GM12865 (cell line): ENCODE results near the gene KLHL6.
"Not testable (repeated sequence)": the region's sequence is repeated elsewhere in the genome, so short reads cannot be mapped to it uniquely, and the experiment has no call there.

Source experiments
- DNase-seq: peaks from one replicate; pipeline ENCODE4 v3.0.0; 2010; ENCODE audit warnings: low read depth
- H3K4me3 ChIP-seq: 2 replicates; pipeline ENCODE4 v1.5.1; 2011; ENCODE audit warnings: mild to moderate bottlenecking, low read depth, low read length, control low read depth
- CTCF ChIP-seq: IDR thresholded peaks from 2 replicates; pipeline ENCODE4 v1.5.1; 2011; ENCODE audit warnings: low read length, control low read depth, low read depth, inconsistent platforms; ENCODE audit not compliant: insufficient read depth; ENCODE audit errors: missing control alignments

The KLHL6 gene

GRCh38 chr3:183515968-183516851, 39.3 kb downstream of the KLHL6 start:
- DNase-seq = peak; percentile 87
- H3K4me3 ChIP-seq = no peak overlapping the region
- peak; percentile 6 for TF ChIP-seq CTCF

- no peak overlapping the region for H3K4me3 ChIP-seq
- TF ChIP-seq CTCF = no peak
- no peak for DNase-seq
These were observed 41.5 kb downstream of the KLHL6 start for GRCh38 chr3:183514021-183514420.

GRCh38 chr3:183513046-183513706, 42.3 kb downstream of the KLHL6 start:
- no peak for TF ChIP-seq CTCF
- no peak overlapping the region for H3K4me3 ChIP-seq
- DNase-seq = peak; percentile 34

- H3K4me3 ChIP-seq = not testable (repeated sequence)
- DNase-seq = peak; percentile 61
These were observed 44.0 kb downstream of the KLHL6 start for GRCh38 chr3:183511286-183512131.

- TF ChIP-seq CTCF = no peak
- no peak for DNase-seq
- H3K4me3 ChIP-seq = no peak overlapping the region
These were observed 46.7 kb downstream of the KLHL6 start for GRCh38 chr3:183508821-183509220.

GRCh38 chr3:183507551-183507950, 48.0 kb downstream of the KLHL6 start:
- no peak overlapping the region for H3K4me3 ChIP-seq
- DNase-seq = no peak
- TF ChIP-seq CTCF = no peak
